Psoas muscle (tissue), 8 donors: ENCODE data around the gene UNG. TPM values are rescaled to one million over a fixed set of nuclear protein-coding genes. Genes with fewer than 3 reads are reported as not detected.

Source experiments
- ATAC-seq, 4 donors: fragments of 200-7000 bp; cut with Tn5 transposase; one replicate each; pipeline ENCODE4 v1.9.1; 2020; ENCODE audit warnings: moderate library complexity in 3 of 4, mild to moderate bottlenecking in 2 of 4
- DNase-seq, 2 donors: peaks; one replicate each; pipeline ENCODE4 v3.0.0-alpha.2; 2020
- H3K27ac ChIP-seq: fragments of 200-600 bp; one replicate; pipeline ENCODE4 v1.8.0; 2022
- H3K27me3 ChIP-seq, 3 donors: fragments of 200-600 bp in 1 of 3; one replicate each; pipeline versions ENCODE4 v1.6.1 to v1.8.0; 2013 to 2022; ENCODE audit warnings: low read length in 2 of 3, mild to moderate bottlenecking in 2 of 3, moderate library complexity in 1 of 3; ENCODE audit not compliant: insufficient read depth in 3 of 3
- H3K36me3 ChIP-seq, 2 donors: fragments of 200-600 bp in 1 of 2; one replicate each; pipeline versions ENCODE4 v1.6.1 to v1.8.0; 2013 to 2022; ENCODE audit warnings: low read depth in 1 of 2, mild to moderate bottlenecking in 1 of 2, moderate library complexity in 1 of 2; ENCODE audit not compliant: insufficient read depth in 1 of 2
- H3K4me1 ChIP-seq: fragments of 200-600 bp; one replicate; pipeline ENCODE4 v1.8.0; 2022
- H3K4me3 ChIP-seq: fragments of 200-600 bp; one replicate; pipeline ENCODE4 v1.8.0; 2022; ENCODE audit warnings: mild to moderate bottlenecking
- H3K9me3 ChIP-seq: fragments of 200-600 bp; one replicate; pipeline ENCODE4 v1.8.0; 2022
- WGBS, 3 donors: extraction: QIAGEN DNeasy Blood & Tissue Kit; methylation state at CpG; one replicate each; pipeline versions ENCODE4 v1.1.6 to v1.1.7; 2013; 5-methylcytosine and 5-hydroxymethylcytosine counted together
- intact Hi-C, 2 donors: fragments of 100-400 bp; cut with DNase I; formaldehyde crosslinking; loops; one replicate each; pipeline versions ENCODE4 v1.11.0 to v1.14.2; 2022
- polyA plus RNA-seq, 3 donors: library from polyadenylated mRNA; stranded (reverse); fragments of 200-250 nt; gene quantifications; one replicate each; pipeline ENCODE4 v1.2.3, GENCODE V29; 2013
- total RNA-seq, 4 donors: library from RNA; stranded (reverse); fragmentation: NEBNext Ultra II Directional in 2 of 4; extraction: Animal tissue kit (Norgen Biotek cat#: 25700) in 2 of 4; gene quantifications; one replicate each; pipeline versions ENCODE4 v1.2.1 to v1.2.4, GENCODE V29; 2021 to 2023
- TF ChIP-seq, protein P1 (sequence below): fragments of 200-600 bp; IDR thresholded peaks from one replicate; pipeline ENCODE4 v1.8.0; 2022; ENCODE audit warnings: antibody characterized with exemption
- donor health status: healthy with polysubstance abuse.
- donor health status: DM: no; HTN: no; CAD: no; lungs with moderate emphysema.
- donor health status: Bipolar disorder and iron deficiency.
- donor health status: healthy.
- donor health status: DM: yes; HTN: yes; CAD: no.
- donor health status: DM: no; HTN: no; CAD: no.
- donor health status: DM: no; HTN: no; CAD: no.
- donor health status: DM: yes; HTN: yes; CAD: no.

UNG gene
- total and polyA plus RNA-seq, 7 donors = 34.3 to 93.1 (median 41.7) TPM

DNA sequence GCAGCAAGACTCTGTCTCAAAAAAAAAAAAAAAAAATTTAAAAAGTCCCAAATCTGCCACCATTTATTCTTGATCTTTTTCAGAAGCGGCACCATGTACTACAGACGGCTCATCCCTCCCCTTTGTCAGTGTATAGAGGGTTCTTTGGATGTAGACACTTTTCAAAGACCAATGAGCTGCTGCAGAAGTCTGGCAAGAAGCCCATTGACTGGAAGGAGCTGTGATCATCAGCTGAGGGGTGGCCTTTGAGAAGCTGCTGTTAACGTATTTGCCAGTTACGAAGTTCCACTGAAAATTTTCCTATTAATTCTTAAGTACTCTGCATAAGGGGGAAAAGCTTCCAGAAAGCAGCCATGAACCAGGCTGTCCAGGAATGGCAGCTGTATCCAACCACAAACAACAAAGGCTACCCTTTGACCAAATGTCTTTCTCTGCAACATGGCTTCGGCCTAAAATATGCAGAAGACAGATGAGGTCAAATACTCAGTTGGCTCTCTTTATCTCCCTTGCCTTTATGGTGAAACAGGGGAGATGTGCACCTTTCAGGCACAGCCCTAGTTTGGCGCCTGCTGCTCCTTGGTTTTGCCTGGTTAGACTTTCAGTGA is 12.5 kb downstream of the UNG start:
- Histone ChIP-seq H3K4me3 (no peak overlapping the region), H3K9me3 (no peaks in the 10 kb centered on the region), H3K27me3 (no peaks in the 10 kb centered on the region), H3K36me3 (peaks cover 0 to 44% of the 10 kb centered on the region in 2 donors), H3K4me1 (peaks cover 22% of the 10 kb centered on the region), H3K27ac (peak overlapping the region; percentile 97)
- TF ChIP-seq, protein P1, sequence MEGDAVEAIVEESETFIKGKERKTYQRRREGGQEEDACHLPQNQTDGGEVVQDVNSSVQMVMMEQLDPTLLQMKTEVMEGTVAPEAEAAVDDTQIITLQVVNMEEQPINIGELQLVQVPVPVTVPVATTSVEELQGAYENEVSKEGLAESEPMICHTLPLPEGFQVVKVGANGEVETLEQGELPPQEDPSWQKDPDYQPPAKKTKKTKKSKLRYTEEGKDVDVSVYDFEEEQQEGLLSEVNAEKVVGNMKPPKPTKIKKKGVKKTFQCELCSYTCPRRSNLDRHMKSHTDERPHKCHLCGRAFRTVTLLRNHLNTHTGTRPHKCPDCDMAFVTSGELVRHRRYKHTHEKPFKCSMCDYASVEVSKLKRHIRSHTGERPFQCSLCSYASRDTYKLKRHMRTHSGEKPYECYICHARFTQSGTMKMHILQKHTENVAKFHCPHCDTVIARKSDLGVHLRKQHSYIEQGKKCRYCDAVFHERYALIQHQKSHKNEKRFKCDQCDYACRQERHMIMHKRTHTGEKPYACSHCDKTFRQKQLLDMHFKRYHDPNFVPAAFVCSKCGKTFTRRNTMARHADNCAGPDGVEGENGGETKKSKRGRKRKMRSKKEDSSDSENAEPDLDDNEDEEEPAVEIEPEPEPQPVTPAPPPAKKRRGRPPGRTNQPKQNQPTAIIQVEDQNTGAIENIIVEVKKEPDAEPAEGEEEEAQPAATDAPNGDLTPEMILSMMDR = no peak
- ATAC-seq (no peak), DNase-seq (no peak)
- intact Hi-C loops = loop anchor here (2.0 to 5.0 kb wide), 4 partner anchors 45 to 277 kb away; no protein-coding TSS in a partner anchor
- WGBS, 3 donors = 86 to 90% (median 89%) methylated on average over 6 of the region's 6 CpGs

DNA sequence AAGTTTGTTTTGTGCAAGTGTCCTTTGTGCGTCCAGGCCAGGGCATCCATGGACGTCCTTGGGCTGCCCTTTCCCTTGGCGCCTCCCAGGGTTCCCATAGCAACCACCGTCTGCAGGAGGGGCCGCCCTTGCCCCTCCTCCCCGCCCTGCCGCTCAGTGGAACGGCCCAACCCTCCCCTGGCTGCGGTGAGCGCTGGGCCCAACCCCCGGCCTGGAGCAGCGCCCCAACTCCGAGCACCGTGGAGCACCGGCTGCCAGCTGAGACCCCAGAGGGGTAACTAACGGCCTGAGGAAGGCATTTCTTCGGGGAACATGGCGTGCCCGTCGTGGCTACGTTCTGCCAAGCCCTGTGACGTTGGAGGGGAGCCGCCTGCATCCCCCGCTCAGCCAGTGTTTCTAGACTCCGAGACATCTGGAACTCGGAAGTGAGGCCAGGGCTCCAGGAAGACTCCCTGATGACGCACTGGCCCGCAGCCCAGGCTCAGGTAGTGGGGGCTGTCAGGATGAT is 13.6 kb downstream of the UNG start:
- intact Hi-C loops = loop anchor here (2.0 to 5.0 kb wide), 4 partner anchors 44 to 276 kb away; no protein-coding TSS in a partner anchor
- Histone ChIP-seq H3K27me3 (no peaks in the 10 kb centered on the region), H3K4me1 (peaks cover 34% of the 10 kb centered on the region), H3K9me3 (no peaks in the 10 kb centered on the region), H3K27ac (peak overlapping the region; percentile 97), H3K36me3 (peaks cover 0 to 32% of the 10 kb centered on the region in 2 donors), H3K4me3 (peak overlapping the region; percentile 71)
- DNase-seq = peak; percentile 91 to 95
- ATAC-seq = peak; percentile 61 to 78 (median 67)
- TF ChIP-seq, protein P1 = no peak
- 5 to 8% (median 5%) methylated on average over 28 of the region's 28 CpGs for WGBS, 3 donors

DNA sequence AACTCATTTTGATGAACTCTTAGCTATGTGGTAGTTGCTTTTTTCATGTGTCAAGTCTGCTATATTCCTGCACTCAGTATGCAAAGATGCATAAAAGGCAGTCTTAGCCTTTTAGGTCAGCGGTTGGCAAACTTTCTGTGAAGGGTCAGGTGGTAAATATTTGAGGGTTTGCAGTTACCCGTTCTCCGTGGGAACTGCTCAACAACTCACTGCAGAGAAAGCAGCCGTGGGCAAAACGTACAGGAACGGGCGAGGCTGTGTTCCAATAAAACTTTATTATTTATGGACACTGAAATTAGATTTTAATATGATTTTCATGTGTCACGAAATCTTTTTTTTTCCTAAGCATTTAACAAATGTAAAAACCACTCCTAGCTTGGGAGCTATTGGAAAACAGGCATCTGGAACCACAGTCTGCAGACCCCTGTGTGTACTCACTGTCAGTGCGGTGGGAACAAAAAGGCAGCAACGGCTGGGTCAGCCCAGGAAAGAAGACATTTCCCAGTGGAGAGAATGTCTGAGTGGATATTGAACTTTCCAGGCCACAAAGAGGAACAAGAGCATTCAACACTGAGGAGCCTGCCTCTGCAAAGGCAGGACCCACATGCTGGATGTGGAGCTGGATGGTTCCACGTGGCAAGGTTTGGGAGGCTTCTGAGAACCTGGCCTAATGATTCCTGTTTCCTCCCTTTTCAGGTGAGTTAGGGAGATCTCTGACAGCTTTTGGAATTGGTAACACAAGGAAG is 15.5 kb downstream of the UNG start:
- H3K27me3 ChIP-seq = no peaks in the 10 kb centered on the region
- TF ChIP-seq, protein P1 = no peak
- 70 to 80% (median 77%) methylated on average over 11 of the region's 11 CpGs for WGBS, 3 donors
- no peak for ATAC-seq
- DNase-seq = no peak
- H3K27ac ChIP-seq = peak overlapping the region; percentile 97
- intact Hi-C loops = loop anchor here (5.0 kb wide), 3 partner anchors 44 to 274 kb away; no protein-coding TSS in a partner anchor
- peaks cover 34% of the 10 kb centered on the region for H3K4me1 ChIP-seq
- H3K4me3 ChIP-seq = no peak overlapping the region
- peaks cover 0 to 15% of the 10 kb centered on the region in 2 donors for H3K36me3 ChIP-seq
- no peaks in the 10 kb centered on the region for H3K9me3 ChIP-seq

DNA sequence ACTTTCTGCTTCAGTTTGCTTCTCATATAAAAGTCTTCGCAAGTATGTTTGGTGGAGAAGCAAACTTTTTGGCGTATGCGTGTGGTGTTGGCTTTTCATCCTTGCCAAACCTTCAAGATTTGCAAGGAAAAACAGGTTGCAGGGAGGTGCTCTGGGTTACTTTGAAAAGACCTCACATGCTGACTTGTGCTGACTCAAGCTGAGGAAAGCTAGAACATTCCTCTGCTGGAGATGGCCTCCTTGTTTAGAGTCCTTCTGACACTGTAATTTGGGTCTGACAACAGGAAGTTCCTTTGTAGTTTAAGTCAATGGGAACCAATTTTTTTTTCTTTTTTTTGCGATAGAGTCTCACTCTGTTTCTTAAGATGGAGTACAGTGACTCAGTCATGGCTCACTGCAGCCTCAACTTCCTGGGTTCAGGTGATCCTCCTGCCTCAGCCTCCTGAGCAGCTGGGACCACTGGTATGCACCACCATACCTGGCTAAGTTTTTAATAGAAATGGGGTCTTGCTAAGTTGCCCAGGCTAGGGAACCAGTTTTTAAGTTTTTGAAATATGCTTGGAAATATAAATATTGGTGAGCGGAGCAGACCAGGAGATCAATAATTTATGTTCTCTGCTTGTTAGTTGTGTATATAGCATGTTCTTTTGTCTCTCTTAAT is 16.4 kb downstream of the UNG start:
- ATAC-seq (no peak), DNase-seq (no peak)
- Histone ChIP-seq H3K36me3 (peaks cover 0 to 6% of the 10 kb centered on the region in 2 donors), H3K4me1 (peaks cover 34% of the 10 kb centered on the region), H3K27ac (peak overlapping the region; percentile 97), H3K4me3 (no peak overlapping the region), H3K9me3 (no peaks in the 10 kb centered on the region), H3K27me3 (no peaks in the 10 kb centered on the region)
- TF ChIP-seq, protein P1 = no peak
- WGBS, 3 donors = 92 to 93% (median 93%) methylated on average over 5 of the region's 5 CpGs
- intact Hi-C loops = loop anchor here (5.0 kb wide), 3 partner anchors 44 to 274 kb away; no protein-coding TSS in a partner anchor
